Testis (tissue), 3 donors: Measurements from ENCODE around the gene IGF2R. TPM values are rescaled to one million over a fixed set of nuclear protein-coding genes. Genes with fewer than 3 reads are reported as not detected.
"Not testable (repeated sequence)": the region's sequence is repeated elsewhere in the genome, so short reads cannot be mapped to it uniquely, and the experiment has no call there.

Experiments used
- DNase-seq: peaks from one replicate; pipeline ENCODE4 v3.0.0-alpha.2; 2019
- H3K27ac ChIP-seq, 2 donors: fragments of 200-600 bp; sonication (generic); one replicate each; pipeline ENCODE4 v1.5.1; 2019
- H3K27me3 ChIP-seq: fragments of 200-600 bp; sonication (generic); one replicate; pipeline ENCODE4 v1.5.1; 2019
- H3K36me3 ChIP-seq: fragments of 200-600 bp; sonication (generic); one replicate; pipeline ENCODE4 v1.5.1; 2017; ENCODE audit warnings: low read depth; ENCODE audit errors: missing control alignments
- H3K4me1 ChIP-seq: fragments of 200-600 bp; sonication (generic); one replicate; pipeline ENCODE4 v1.5.1; 2019
- H3K4me3 ChIP-seq, 2 donors: fragments of 200-600 bp; sonication (generic); one replicate each; pipeline ENCODE4 v1.5.1; 2017 to 2019
- H3K9me3 ChIP-seq: fragments of 200-600 bp; sonication (generic); one replicate; pipeline ENCODE4 v1.5.1; 2017
- CTCF ChIP-seq, 3 experiments: fragments of 450-650 bp in 2 of 3; fragments of 200-600 bp in 1 of 3; sonication (generic) in 1 of 3; IDR thresholded peaks; one replicate each; pipeline ENCODE4 v1.5.1; 2016 to 2019; ENCODE audit warnings: antibody characterized with exemption in 3 of 3, mild to moderate bottlenecking in 2 of 3, moderate library complexity in 1 of 3
- POLR2A ChIP-seq: fragments of 450-650 bp; IDR thresholded peaks from one replicate; pipeline ENCODE4 v1.6.1; 2017; ENCODE audit warnings: antibody characterized with exemption, mild to moderate bottlenecking, moderate library complexity
- WGBS, 2 donors: methylation state at CpG; one replicate each; pipeline ENCODE4 v1.1.5; 2018; 5-methylcytosine and 5-hydroxymethylcytosine counted together
- intact Hi-C: fragments of 100-400 bp; cut with DNase I; formaldehyde crosslinking; loops from one replicate; pipeline ENCODE4 v1.15.1; 2023; ENCODE audit warnings: low total_unique reads
- polyA plus RNA-seq: library from polyadenylated mRNA; stranded (reverse); fragments of 350-450 nt; fragmentation: Illumina TruSeq; extraction: RNeasy Lipid Tissue Mini Kit (QIAGEN cat#74804); gene quantifications from one replicate; pipeline ENCODE4 v1.2.3, GENCODE V29; 2014; ENCODE audit warnings: low read depth, low replicate concordance; ENCODE audit not compliant: insufficient read depth
- total RNA-seq, 2 donors: library from RNA; depleted of rRNA; stranded (reverse); fragments of >200 nt; gene quantifications; one replicate each; pipeline ENCODE4 v1.2.3, GENCODE V29; 2016

Gene IGF2R
- total and polyA plus RNA-seq, 3 donors from 2014 or later = 47.3 to 109 (median 84.6) TPM

- H3K9me3 ChIP-seq = no peaks in the 10 kb centered on the region
- no peaks in the 10 kb centered on the region for H3K36me3 ChIP-seq
- TF ChIP-seq CTCF (IDR thresholded peaks at IDR 0.05) (no peak), POLR2A (no peak)
- H3K27ac ChIP-seq = no peak overlapping the region
- H3K4me1 ChIP-seq = peaks cover 5% of the 10 kb centered on the region
- H3K27me3 ChIP-seq = no peaks in the 10 kb centered on the region
- 78 to 84% methylated on average over 37 to 46 of the region's 47 CpGs for WGBS, 2 donors
- peak overlapping the region in 1 of 2 donors; percentile 9 for H3K4me3 ChIP-seq
- intact Hi-C loops = no loop called here
- no peak for DNase-seq
Observed at GRCh38 chr6:160133441-160134336, 164.8 kb downstream of the IGF2R start.

DNA sequence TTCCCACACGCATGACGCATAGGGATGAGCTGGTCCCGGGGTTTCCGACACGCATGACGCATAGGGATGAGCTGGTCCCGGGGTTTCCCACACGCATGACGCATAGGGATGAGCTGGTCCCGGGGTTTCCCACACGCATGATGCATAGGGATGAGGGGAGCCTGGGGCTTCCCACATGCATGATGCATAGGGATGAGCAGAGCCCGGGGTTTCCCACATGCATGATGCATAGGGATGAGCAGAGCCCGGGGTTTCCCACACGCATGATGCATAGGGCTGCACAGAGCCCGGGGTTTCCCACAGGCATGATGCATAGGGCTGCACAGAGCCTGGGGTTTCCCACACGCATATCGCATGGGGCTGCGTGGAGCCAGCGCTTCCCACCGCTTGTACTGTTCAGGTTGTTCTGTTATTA, 165.5 kb downstream of the IGF2R start:
- H3K27ac ChIP-seq, intact Hi-C loops, H3K36me3 ChIP-seq, H3K4me1 ChIP-seq, H3K27me3 ChIP-seq, DNase-seq, H3K4me3 ChIP-seq, H3K9me3 ChIP-seq: not testable (repeated sequence)
- WGBS, 2 donors = 66 to 84% methylated on average over 14 to 20 of the region's 20 CpGs

GRCh38 chr6:160134779-160135547, 166.1 kb downstream of the IGF2R start:
- TF ChIP-seq POLR2A = no peak
- no peak for TF ChIP-seq CTCF (IDR thresholded peaks at IDR 0.05)
- H3K4me1 ChIP-seq = peaks cover 7% of the 10 kb centered on the region
- no peak overlapping the region for H3K4me3 ChIP-seq
- DNase-seq = no peak
- H3K27ac ChIP-seq = no peak overlapping the region
- no peaks in the 10 kb centered on the region for H3K36me3 ChIP-seq
- intact Hi-C loops = no loop called here
- 81 to 88% methylated on average over 5 to 6 of the region's 6 CpGs for WGBS, 2 donors
- H3K9me3 ChIP-seq = no peaks in the 10 kb centered on the region
- no peaks in the 10 kb centered on the region for H3K27me3 ChIP-seq

- intact Hi-C loops = no loop called here
- Histone ChIP-seq H3K27me3 (no peaks in the 10 kb centered on the region), H3K4me1 (peaks cover 7% of the 10 kb centered on the region), H3K4me3 (no peak overlapping the region), H3K36me3 (no peaks in the 10 kb centered on the region), H3K27ac (no peak overlapping the region), H3K9me3 (no peaks in the 10 kb centered on the region)
- no peak for DNase-seq
- WGBS, 2 donors = 73 to 77% methylated on average over 18 to 21 of the region's 21 CpGs
- TF ChIP-seq CTCF (IDR thresholded peaks at IDR 0.05) = no peak
- no peak for TF ChIP-seq POLR2A
Observed at GRCh38 chr6:160135907-160136655, 167.2 kb downstream of the IGF2R start.
